TTC549 (cell line): Measurements from ENCODE around the gene ATG4A.

Source experiments
- FAIRE-seq: peaks from 2 replicates; lab custom pipeline; 2012; peaks lifted over from hg19 to GRCh38; lab: Jason Lieb, UNC

ATG4A gene

GRCh38 chrX:108123591-108124366 lies 32.2 kb downstream of the ATG4A start:
- FAIRE-seq, result no peak

- no peak for FAIRE-seq
These were observed 35.1 kb downstream of the ATG4A start for GRCh38 chrX:108126661-108127060.

GRCh38 chrX:108127152-108127551 lies 35.6 kb downstream of the ATG4A start:
- no peak for FAIRE-seq

GRCh38 chrX:108130889-108131288 lies 39.3 kb downstream of the ATG4A start:
- no peak for FAIRE-seq

- FAIRE-seq, result no peak
These were observed 39.9 kb downstream of the ATG4A start for GRCh38 chrX:108131471-108131870.

GRCh38 chrX:108132034-108132433 lies 40.5 kb downstream of the ATG4A start:
- no peak for FAIRE-seq

- FAIRE-seq, result no peak
These were observed 41.3 kb downstream of the ATG4A start for GRCh38 chrX:108132876-108133275.

GRCh38 chrX:108134724-108135123 lies 43.1 kb downstream of the ATG4A start:
- FAIRE-seq, result no peak

GRCh38 chrX:108138814-108139702 lies 47.5 kb downstream of the ATG4A start:
- no peak for FAIRE-seq

- FAIRE-seq, result no peak
These were observed 56.9 kb downstream of the ATG4A start for GRCh38 chrX:108148524-108148923.

- no peak for FAIRE-seq
These were observed 64.5 kb downstream of the ATG4A start for GRCh38 chrX:108156082-108156481.

- FAIRE-seq, result no peak
These were observed 65.4 kb downstream of the ATG4A start for GRCh38 chrX:108156934-108157466.

- FAIRE-seq, result no peak
These were observed 66.0 kb downstream of the ATG4A start for GRCh38 chrX:108157628-108158027.

GRCh38 chrX:108159028-108159670 lies 67.6 kb downstream of the ATG4A start:
- no peak for FAIRE-seq

- no peak for FAIRE-seq
These were observed 68.7 kb downstream of the ATG4A start for GRCh38 chrX:108160309-108160708.

- no peak for FAIRE-seq
These were observed 70.7 kb downstream of the ATG4A start for GRCh38 chrX:108162265-108162664.

- no peak for FAIRE-seq
These were observed 71.9 kb downstream of the ATG4A start for GRCh38 chrX:108163333-108164082.

GRCh38 chrX:108165383-108166111 lies 74.0 kb downstream of the ATG4A start:
- FAIRE-seq, result no peak

- no peak for FAIRE-seq
These were observed 75.8 kb downstream of the ATG4A start for GRCh38 chrX:108167211-108167872.

GRCh38 chrX:108168961-108169740 lies 77.6 kb downstream of the ATG4A start:
- FAIRE-seq, result no peak
